NCI-H345 treated with DMSO at 0.1 percent for 48 hours (cell line): ENCODE data around the gene MMP8.
A peak's percentile ranks its signal among the peaks of the same experiment; 100 is the strongest.

Source experiments
- DNase-seq: peaks from one replicate; lab custom pipeline; 2025; ENCODE audit not compliant: unreplicated experiment; lab: John Stamatoyannopoulos, UW

MMP8 gene

DNA sequence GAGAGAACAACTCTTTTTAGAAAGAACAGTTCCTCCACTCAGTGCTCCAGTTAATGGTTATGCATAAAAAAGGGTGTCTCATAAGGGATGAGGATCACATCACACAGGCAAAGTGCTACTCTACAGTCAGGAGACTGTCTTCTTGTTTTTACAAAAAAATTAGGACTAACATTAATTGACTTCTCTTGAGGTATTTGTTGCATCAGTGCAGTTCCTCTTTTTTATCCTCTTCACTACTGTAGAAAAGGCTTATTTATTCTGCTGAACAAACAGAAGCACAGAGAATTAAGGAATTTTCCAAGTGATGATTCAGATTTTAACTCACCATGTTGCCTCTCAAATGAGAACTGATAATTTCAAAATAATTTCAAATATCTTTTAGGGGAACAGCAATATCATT lies 1.9 kb downstream of the MMP8 start:
- DNase-seq = no peak

DNA sequence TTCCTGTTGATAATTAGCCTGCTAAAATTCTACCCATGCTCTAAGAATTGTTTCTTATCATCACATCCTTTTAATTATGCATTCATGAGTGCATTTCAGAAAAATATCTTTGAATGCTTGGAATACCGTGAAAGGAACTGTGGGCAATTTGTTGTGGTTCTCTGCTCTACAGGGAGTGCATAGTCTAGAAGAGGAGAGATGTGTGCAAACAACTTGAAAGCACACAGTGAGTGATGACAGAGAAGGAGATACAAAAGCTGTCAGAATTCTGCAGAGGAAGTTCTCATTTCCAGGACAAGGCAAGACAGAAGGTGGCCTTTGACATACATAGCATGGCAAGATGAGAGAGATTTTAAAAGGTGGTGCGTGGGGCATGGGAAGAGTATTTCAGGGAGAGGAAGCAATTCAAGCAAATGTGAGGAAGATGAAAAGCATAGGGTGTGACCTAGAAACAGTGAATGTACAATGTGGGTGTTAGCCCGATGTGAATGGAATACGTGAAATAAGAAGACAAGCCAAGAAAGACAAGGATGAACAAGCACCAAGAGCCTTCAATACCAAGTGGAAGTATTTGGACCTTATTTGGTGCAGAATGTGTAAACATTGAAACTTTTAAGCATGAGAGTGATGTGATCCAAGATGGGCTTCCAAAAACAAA lies 5.0 kb downstream of the MMP8 start:
- no peak for DNase-seq

DNA sequence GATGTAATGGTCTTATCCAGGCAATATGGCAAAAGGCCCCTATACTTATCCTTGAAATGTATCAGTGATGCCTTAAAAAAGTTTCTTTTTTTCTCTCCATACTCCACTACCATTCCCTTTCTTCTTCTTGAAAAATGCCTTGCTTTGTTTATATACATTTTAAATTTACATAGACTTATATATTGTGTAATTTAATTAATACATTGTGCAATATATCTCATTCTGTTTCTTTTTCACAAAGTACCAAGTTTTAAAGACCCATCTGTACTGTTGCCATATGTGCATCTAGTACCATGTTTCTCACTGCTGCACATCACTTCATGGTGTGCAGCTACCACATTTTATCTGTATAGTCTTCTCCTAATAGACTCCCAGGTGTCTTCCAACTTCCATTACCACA lies 7.5 kb downstream of the MMP8 start:
- DNase-seq = no peak

DNA sequence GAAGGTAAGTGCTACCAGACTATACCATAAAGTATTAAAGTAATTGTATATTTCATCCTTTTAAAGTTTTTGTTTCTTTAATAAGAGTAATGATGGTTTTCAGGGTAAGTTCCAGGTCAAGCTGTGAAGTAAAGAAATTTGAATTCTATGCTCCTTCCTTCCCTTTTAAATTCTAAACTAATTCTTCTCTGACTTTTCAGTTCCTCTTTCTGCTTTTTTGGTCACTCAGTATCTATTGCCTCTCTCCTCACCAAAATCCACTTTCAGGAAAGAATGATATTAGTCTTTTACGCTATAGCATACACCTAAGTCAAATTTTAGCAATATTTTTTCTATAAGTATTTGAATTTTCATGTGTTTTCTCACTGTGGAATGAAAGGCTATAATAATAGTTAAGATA lies 8.2 kb downstream of the MMP8 start:
- no peak for DNase-seq

DNA sequence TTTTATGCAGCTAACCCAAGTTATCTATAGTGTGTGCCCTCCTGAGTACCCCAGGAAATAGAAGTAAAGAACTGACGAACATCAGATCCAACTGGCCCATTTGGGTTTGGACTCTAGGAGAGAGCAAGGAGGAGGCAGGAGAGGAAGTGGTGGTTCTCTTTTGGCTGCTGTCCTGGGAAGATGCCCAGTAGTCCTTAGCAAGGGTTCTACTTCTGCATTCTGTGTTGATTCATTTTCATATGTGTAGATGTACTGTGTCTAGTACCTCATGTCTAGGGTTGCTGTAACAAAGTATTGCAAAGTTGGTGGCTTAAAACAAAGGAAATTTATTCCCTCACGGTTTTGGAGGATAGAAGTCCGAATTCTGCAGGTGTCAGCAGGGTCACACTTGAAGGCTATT lies 12.6 kb downstream of the MMP8 start:
- no peak for DNase-seq

DNA sequence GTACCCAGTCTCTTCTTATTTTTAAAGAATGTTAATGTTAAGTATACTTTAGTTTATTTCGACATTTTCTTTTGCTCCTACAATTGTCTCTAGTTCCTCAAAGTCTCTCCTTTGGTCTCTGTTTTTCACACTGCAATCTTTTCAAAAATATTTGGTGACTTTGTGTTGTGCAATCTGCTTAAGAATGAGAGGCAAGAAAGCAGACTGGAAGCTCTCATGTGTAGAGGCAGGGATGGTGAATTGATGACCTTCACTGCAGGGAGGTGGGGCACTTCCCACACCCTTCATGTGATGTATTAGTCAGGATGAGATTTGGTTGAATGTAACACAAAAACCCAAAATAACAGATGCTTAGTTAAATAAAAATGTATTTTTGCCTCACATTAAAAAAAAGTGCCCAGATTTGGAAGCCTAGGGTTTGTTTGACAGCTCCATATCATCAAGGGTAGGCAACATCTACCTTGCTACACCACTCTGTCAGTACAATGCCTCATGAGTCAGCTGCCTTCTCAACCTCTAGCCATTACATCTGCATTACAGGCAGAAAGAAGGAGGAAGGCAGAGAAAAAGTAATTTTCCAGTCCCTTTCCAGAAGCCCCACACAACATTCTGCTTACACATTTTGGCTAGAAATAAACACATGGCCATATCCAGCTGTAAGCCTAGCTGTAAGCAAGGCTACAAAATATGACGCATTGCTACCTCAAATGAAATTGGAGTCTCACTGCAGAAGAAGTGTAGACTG lies 15.4 kb downstream of the MMP8 start:
- DNase-seq = no peak

DNA sequence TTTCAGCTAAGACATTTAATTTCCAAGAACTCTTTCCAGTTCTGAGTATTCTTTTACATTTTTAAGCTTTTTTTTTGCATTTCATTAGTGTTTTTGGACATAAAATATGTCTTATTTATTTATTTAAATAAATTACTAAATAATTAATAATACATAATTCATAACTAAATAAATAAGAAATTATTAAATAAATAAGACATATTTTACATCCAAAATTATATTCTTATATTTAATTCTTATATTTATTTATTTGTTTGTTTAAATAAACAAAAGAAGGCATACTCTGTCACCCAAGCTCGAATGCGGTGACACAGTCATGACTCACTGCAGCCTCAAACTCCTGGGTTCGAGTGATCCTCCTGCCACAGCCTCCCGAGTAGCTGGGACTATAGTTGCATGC lies 16.1 kb downstream of the MMP8 start:
- no peak for DNase-seq

DNA sequence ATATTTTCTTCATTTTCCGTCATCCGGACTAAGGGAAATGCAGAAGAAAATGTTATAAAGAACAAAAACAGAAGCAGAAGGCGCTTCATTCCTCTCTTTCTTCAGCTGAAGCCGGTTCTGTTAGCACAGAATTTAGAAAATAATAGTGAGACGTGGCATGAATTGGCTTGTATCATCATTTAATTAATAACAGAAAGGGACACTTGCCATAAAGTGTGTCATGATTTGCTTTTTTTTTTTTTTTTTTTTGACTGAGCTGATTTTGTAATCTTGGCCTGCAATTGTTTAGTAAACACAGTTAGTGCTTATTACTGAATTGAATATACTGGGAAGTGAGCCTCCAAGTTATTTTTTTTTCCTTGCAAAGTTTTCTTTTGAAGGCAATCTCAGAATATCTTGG lies 19.1 kb downstream of the MMP8 start, which contains the start of gene MMP27:
Gene MMP27, minus strand, starts transcription at position 144 of the 400 bp plus-strand sequence. Its CDS starts 55 bp downstream, at position 89.
- no peak for DNase-seq

DNA sequence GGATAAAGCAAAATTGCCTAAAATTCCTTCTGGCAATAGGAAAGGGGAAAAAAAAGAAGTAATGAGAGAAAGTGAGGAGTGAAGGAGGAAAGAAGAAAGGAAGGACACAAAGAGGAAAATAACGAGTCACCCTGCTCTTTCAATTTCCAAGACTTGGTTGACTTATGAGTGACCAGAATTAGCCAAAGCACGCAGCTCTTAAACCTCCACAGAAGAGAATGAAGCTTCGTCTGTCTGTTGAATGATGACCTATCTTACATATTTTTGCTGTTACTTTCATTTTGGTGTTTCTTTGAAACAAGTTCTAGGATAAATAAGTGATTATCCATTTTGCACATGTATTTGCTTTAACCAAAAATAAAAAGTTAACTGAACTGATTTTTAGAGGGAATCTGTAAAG lies 19.9 kb downstream of the MMP8 start:
- DNase-seq = no peak

DNA sequence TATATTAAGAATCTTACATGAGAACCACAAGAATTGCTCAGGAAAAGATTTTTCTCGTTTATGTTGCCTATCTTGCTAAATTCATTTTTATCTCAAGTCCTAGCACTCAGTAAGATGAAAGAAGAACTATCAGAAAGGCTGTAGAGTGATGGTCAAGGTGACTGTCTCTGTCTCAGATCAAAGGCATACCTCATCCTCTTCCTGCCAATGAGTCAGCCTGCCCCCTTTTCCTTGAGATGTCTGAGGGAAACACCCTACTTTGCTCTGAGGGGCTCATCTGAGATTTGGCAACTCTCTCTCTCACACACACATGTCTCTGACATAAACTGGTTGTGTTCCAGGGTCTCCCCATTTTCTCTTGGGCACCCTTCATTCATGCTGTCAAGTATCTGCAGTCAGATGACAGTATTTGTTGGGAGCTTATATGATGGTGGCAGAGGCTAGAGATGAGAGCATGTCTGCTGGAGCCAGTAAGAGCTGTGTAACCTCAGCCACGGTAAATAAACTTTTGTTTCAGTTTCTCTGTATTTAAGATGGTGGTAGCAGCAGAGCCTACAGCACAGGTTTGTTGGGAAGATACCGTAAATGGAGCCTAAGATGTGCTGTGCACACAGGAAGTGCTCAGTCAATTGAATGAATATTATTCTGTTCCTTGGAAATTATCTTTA lies 20.8 kb downstream of the MMP8 start:
- no peak for DNase-seq

DNA sequence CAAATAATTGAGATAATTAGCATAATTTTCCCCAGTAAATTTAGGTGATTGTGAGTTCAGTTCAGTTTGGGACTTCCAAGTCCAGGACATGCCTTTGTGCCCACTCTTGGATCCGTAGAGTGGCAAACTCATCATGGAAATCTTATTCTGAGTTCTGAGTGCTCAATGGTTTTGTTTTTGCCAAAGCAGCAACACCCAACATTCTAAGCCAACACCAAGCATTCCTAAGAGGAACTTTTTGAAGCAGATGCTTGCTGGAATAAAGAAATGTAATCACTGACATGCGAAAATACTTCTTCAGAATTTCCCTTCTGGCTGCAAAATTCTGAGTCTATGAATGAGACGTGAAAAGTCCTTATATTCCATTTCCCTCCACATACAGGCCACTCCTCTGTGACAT lies 29.6 kb downstream of the MMP8 start:
- no peak for DNase-seq

DNA sequence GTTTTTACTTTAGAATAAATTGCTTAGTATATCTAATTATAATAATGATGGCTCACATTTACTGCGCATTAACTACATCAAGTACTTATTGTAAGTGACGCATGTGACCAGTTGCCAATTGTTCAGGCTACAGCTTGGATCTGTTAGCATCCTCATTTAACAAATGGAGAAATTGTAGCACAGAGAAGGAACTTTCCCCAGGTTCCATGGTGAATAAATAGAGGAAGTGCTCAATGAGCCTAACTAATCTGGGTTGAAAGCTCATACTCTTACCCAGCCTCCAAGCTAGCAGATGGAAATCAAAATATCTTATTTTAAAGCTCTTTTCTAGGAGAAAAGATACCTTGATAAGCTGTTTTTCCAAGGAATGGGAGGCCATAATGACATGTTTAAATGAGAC lies 39.0 kb downstream of the MMP8 start:
- no peak for DNase-seq

DNA sequence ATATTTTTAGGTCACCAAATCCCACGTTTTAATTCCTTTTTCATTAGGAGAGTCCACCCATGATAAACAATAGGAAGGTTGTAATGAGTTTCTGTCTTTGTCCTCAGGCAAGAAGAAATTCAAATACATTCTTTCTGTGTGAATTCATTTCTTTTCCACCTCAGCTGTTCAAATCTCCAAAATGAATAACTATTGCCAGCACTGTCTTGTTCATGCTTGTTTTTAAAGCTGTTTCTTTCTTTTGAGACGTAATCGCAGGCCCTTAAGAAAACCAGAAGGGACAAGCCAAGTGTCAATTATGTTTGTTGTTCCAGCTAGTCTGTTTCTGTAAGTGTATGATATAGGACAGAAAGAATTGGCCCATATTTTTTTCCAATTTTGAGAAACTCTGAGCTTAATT lies 39.4 kb downstream of the MMP8 start:
- DNase-seq = no peak

DNA sequence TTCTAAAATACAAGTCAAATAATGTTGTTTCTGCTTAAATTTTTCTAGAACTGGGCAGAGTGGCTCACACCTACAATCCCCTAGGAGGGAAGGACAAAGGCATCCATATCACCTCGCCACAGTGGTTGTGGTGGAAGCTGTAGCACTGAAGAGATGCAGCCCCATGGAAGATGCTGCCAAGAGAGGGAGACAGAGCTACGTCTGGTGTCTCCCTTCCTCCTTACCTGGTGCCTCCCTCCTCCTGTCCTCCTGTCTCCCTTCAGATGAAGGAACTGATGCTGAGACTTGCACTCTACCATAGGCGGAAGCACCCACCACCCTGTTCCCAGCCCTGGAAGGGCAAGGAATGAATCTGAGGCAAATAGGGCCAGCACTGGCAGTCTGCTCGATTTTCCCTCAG lies 41.5 kb downstream of the MMP8 start:
- no peak for DNase-seq

DNA sequence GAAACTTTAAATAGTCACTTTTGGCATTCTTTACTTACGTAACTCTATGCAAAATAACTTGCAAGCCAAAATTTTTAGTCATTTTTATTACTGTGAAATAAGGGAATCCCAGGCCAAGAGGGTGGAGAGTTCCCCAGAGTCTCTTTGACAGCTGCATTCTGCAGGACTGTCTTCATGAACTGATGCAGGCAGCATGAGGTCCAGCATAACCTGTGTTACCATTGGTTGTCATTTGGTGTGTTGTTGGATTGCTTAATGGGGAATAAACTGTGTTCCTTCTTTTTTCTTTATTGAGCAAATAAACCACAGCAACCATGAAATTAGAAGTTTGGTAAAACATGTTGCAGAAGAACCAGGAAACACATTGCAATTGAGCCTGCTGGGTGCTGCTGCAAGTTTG lies 43.8 kb downstream of the MMP8 start:
- no peak for DNase-seq

DNA sequence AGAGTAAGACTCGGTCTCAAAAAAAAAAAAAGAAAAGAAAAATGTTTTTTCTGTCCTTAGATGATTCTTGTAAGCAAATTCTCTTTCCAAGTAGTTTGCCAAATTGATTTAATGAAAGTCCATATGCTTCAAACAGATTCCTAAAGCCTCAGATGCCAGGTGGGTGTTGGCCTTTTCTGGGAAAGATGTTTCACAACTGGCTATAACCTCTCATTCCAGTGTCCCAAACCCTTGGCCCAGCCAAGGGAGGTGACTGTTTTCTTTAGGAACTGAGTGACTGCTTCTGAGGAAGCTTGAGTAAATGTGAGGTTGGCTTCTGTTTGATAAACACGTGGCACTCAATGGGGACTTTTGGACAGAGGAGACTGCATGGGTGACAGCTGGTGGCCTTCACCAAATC lies 46.7 kb downstream of the MMP8 start:
- DNase-seq = no peak

DNA sequence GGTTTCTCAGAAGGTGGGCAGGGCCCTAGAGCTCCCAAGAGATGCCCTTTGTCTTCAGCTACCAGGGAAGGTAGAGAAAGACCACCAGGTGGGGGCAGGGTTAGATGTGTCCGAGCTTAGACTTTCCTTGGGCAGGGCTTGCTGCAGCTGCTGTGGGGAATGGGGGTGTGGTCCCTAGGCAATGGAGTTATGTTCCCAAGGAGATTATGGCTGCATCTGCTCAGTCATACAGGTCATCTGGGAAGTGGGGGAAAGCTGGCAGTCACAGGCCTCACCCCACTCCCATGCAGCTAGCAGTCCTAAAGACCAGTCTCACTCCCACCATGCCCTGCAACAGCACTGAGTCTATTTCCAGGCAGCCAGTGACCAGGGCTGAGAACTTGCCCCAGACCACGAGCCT lies 48.7 kb downstream of the MMP8 start:
- DNase-seq = no peak

DNA sequence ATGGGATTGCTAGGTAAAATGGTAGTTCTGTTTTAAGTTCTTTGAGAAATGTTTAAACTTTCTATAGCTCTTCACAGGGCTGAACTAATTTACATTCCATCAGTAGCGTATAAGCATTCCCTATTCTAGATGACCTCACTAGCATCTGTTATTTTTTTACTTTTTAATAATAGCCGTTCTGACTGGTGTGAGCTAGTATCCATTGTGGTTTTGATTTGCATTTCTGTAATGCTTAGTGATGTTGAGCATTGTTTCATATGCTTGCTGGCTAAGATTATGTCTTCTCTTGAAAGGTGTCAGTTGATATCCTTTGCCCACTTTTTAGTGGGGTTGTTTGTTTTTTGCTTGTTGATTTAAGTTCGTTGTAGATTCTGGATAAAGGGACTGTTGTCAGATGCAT lies 55.1 kb downstream of the MMP8 start:
- DNase-seq = no peak

DNA sequence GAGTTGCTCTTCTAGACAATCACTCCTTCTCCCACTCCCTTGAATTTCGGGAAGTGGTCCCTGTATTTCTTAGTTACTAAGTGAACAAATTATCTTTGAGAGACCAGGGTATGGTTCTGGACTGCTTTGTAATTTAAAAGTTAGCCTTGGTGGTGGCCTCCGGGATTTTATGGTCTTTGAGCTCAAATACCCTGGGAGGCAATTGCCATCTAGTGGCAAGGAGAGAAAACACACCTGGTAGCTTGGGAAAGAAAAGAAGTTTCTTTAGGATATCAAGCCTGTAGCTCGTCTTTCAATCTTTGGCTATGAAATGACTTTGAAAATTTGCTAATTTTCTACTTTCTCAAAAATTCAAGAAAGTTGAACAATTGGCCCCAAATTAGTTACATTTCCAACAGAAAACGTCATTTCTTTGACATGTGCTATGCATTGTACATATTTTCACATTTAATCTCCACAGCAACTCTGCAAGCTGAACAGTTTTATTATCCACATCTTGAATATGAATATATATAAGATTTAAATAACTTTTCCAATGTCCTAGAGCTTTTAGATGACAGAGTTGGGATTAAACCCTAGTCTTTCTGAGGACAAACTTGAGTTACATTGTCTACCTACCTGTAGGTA lies 58.3 kb downstream of the MMP8 start:
- peak; percentile 31 for DNase-seq

DNA sequence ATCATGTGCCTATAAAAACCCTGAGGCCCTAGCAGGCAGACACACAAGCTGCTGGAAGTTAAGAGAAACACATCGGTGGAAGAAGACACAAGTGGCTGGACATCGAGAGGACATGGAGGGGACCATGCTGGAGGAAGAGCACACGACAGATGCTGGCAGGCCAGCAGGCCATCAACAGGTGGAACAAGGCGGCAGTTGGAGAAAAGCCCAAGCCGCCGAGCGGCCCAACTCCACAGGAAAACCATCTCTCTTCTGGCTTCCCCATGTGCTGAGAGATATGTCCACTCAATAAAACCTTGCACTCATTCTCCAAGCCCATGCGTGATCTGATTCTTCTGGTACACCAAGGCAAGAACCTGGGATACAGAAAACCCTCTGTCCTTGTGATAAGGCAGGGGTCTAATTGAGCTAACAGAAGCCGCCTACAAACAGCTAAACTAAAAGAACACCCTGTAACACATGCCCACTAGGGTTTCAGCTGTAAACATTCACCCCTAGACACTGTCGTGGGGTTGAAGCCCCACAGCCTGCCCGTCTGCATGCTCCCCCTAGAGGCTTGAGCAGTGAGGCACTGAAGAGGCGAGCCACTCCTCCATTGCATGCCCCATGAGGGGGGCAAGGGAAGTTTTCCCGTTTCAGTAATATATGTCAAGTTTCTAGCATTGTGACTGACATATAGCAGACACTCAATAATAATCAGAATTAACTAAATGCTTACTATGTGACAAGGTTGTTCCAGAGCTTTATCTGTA lies 60.6 kb downstream of the MMP8 start:
- no peak for DNase-seq

DNA sequence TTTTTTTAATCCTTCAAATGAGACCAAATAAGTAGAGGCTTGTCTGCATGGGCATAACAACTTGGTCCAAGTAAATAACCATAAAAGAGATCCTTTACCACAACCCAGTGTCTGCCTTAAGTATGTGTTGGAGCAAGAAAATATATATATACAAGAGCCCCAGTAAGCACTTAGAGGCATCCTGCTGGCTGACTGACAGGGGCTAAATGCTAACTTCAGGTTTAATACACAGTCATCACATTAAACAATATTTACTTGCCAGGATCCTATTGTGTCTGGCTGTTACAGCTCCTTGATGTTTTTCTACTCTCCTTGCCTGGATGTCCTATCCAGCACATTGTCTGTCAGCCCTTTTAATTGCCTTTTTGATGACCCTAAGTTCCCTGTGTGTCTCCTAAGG lies 62.1 kb downstream of the MMP8 start:
- no peak for DNase-seq
